Measurements from ENCODE around the gene ORC3. TPM values are rescaled to one million over a fixed set of nuclear protein-coding genes. Genes with fewer than 3 reads are reported as not detected.

Gene ORC3
- total RNA-seq, 2 experiments from 2014 or later, result 35.8 to 36.6 TPM

DNA sequence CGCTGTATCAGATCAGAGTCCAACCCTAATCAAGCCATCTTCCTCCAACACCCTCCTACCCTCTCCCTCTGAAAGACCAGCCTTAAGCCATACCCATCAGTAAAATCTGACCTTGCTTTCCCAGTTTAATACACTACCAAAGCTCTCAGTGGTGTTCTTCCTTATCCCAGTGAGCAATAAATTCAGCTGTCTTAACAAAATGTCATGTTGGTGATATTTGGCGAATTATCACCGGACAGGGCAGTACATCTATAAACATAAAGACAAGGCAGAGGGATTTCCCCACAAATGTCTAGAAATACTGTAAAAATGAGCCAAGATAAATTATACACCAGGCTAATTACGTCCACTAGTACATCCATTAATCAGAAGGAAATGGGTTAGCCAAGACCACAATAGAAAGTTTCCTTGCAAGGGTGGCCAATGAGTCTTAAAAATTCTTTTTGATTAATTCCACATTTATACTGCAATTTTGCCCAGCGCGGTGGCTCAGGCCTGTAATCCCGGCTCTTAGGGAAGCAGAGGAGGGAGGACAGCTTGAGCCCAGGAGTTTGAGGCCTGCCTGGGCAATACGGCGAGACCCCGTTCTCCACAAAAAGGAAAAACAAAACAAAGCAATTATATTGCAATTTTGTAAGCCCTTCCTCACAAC is 1.1 kb upstream of the ORC3 start:
- TF ChIP-seq CTCF (IDR thresholded peaks at IDR 0.05), result no peak
- no peaks in the 10 kb centered on the region for H3K9me3 Mint-ChIP-seq
- intact Hi-C loops (cut with micrococcal nuclease), result no loop called here
- H3K27me3 Mint-ChIP-seq, result no peaks in the 10 kb centered on the region
- peaks cover 59% of the 10 kb centered on the region for H3K4me1 Mint-ChIP-seq (ENCODE audit: low read depth)
- CTCF ChIA-PET, result interaction anchor here (1.0 kb wide), 3 partner anchors 16 to 196 kb away, joined by 3 read pairs; no protein-coding TSS in a partner anchor
- H3K36me3 Mint-ChIP-seq (ENCODE audit: low read depth), result peaks cover 19% of the 10 kb centered on the region
- ATAC-seq, result no peak
- POLR2A ChIA-PET, result interaction anchor here (1.1 to 2.6 kb wide), 3 partner anchors 8 to 114 kb away, joined by 3 to 9 read pairs (median 6); partner anchors contain the start of gene AKIRIN2
- H3K27ac Mint-ChIP-seq, result peak overlapping the region; percentile 84
- no peak for DNase-seq
- peak overlapping the region; percentile 83 for H3K4me3 Mint-ChIP-seq

DNA sequence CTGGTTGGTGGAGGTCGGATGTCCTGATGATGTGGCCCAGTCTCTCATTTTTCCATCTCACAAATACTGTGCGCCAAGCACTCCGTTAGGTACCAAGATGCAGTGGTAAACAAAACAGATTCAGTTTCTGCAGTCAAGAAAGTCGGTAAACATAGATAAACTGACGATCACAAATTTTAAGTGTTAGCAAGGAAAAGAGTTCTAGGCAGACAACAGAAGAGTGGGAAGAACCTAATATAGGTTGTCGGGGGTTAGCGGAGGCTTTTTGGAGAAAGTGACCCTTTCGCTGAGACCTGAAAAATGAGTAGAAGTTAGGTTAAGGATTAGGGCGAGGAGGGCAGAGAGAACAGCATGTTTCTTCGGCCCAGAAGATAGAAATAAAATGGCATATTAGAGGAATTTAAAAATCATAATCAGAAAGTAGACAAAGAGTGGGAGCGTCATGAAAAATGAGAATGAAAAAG is 514 bp downstream of the ORC3 start:
- no peaks in the 10 kb centered on the region for H3K9me3 Mint-ChIP-seq
- no peak for DNase-seq
- peak overlapping the region; percentile 83 for H3K4me3 Mint-ChIP-seq
- intact Hi-C loops (cut with micrococcal nuclease), result loop anchor here (2.0 kb wide), 1 partner anchor 108 kb away; no protein-coding TSS in a partner anchor
- peaks cover 21% of the 10 kb centered on the region for H3K36me3 Mint-ChIP-seq (ENCODE audit: low read depth)
- ChIA-PET CTCF (no interaction called here), POLR2A (interaction anchor here (1.0 to 2.6 kb wide), 4 partner anchors 9 to 112 kb away, joined by 3 to 9 read pairs (median 3); partner anchors contain the start of gene AKIRIN2)
- no peak for ATAC-seq
- TF ChIP-seq CTCF (IDR thresholded peaks at IDR 0.05), result no peak
- peaks cover 51% of the 10 kb centered on the region for H3K4me1 Mint-ChIP-seq (ENCODE audit: low read depth)
- no peaks in the 10 kb centered on the region for H3K27me3 Mint-ChIP-seq
- peak overlapping the region; percentile 84 for H3K27ac Mint-ChIP-seq

DNA sequence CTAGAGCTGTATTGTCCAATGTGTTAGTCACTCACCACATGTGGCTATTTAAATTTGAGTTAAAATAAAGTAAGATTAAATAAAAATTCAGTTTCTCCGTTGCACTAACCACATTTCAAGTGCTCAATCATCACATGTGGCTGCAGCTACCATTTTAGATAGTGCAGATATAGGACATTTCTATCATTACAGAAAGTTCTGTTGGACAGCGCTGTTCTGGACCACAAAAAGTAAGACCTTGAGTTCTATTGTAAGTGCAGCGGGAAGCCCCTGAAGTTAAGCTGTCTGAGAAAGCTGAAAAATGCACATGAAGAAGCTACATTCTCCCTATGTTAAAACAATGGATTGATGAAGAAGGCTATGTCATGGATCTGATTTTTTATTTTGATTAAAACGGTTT is 1.1 kb downstream of the ORC3 start:
- Mint-ChIP-seq H3K27me3 (no peaks in the 10 kb centered on the region), H3K36me3 (ENCODE audit: low read depth) (peaks cover 19% of the 10 kb centered on the region), H3K9me3 (no peaks in the 10 kb centered on the region), H3K4me1 (ENCODE audit: low read depth) (peaks cover 47% of the 10 kb centered on the region), H3K27ac (peak overlapping the region; percentile 84), H3K4me3 (peak overlapping the region; percentile 83)
- ATAC-seq (no peak), DNase-seq (no peak)
- no peak for TF ChIP-seq CTCF (IDR thresholded peaks at IDR 0.05)
- ChIA-PET POLR2A (interaction anchor here (1.0 to 2.6 kb wide), 3 partner anchors 15 to 111 kb away, joined by 3 to 9 read pairs (median 3); partner anchors contain the start of gene AKIRIN2), CTCF (no interaction called here)
- intact Hi-C loops (cut with micrococcal nuclease), result loop anchor here (2.0 kb wide), 1 partner anchor 108 kb away; no protein-coding TSS in a partner anchor

GRCh38 chr6:87600576-87600975 is 10.6 kb downstream of the ORC3 start:
- ATAC-seq (no peak), DNase-seq (no peak)
- no peaks in the 10 kb centered on the region for H3K27me3 Mint-ChIP-seq
- no peak for TF ChIP-seq CTCF (IDR thresholded peaks at IDR 0.05)
- no peak overlapping the region for H3K4me3 Mint-ChIP-seq
- H3K36me3 Mint-ChIP-seq (ENCODE audit: low read depth), result peaks cover 2% of the 10 kb centered on the region
- H3K4me1 Mint-ChIP-seq (ENCODE audit: low read depth), result no peaks in the 10 kb centered on the region
- ChIA-PET CTCF (no interaction called here), POLR2A (interaction anchor here (0.7 kb wide), 1 partner anchor 21 kb away, joined by 4 read pairs; no protein-coding TSS in a partner anchor)
- intact Hi-C loops (cut with micrococcal nuclease), result no loop called here
- H3K9me3 Mint-ChIP-seq, result no peaks in the 10 kb centered on the region
- H3K27ac Mint-ChIP-seq, result no peak overlapping the region

DNA sequence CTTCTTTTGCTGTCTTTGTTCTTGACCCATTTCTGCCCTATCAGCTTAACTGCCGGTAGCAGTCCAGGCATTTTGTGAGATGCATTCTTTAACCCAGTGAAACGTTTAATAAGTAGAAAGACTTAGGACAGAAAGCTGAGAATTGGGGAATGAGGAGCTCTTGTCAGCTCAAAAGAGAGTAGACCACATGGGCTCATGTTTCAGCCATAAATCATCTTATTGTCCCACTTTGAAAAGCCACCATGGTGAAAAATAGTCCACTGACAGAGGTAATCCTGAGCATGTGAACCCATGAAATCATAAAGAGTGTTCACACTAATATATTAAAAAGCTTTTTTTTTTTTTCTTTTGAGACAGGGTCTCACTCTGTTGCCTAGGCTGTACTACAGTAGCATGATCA is 16.3 kb downstream of the ORC3 start:
- ATAC-seq, result no peak
- Mint-ChIP-seq H3K27ac (no peak overlapping the region), H3K4me1 (ENCODE audit: low read depth) (no peaks in the 10 kb centered on the region), H3K27me3 (no peaks in the 10 kb centered on the region), H3K4me3 (no peak overlapping the region), H3K36me3 (ENCODE audit: low read depth) (peaks cover 6% of the 10 kb centered on the region), H3K9me3 (no peaks in the 10 kb centered on the region)
- POLR2A ChIA-PET, result interaction anchor here (1.3 kb wide), 1 partner anchor 16 kb away, joined by 3 read pairs; no protein-coding TSS in a partner anchor
- intact Hi-C loops (cut with micrococcal nuclease), result no loop called here
- DNase-seq, result no peak
- CTCF ChIA-PET, result interaction anchor here (1.2 to 1.4 kb wide), 2 partner anchors 37 to 1265 kb away, joined by 3 to 4 read pairs; no protein-coding TSS in a partner anchor
- TF ChIP-seq CTCF (IDR thresholded peaks at IDR 0.05), result no peak
